GM18508 (cell line): Measurements from ENCODE around the gene SLC9A8.
"Not testable (repeated sequence)": the region's sequence is repeated elsewhere in the genome, so short reads cannot be mapped to it uniquely, and the experiment has no call there.

Experiments used
- ATAC-seq: cut with Tn5 transposase; IDR thresholded peaks from one replicate; pipeline ENCODE4 v1.9.1; 2021; ENCODE audit warnings: moderate number of reproducible peaks; ENCODE audit not compliant: insufficient read depth, unreplicated experiment

The SLC9A8 gene

GRCh38 chr20:49812507-49813304, at the start of gene SLC9A8:
Gene SLC9A8, plus strand, starts transcription at chr20:49812828. Its CDS starts 95 bp downstream, at chr20:49812923.
- ATAC-seq: no peak

- ATAC-seq: no peak
Measured at GRCh38 chr20:49762940-49763766, 49.5 kb upstream of the SLC9A8 start.

GRCh38 chr20:49765413-49765736, 47.3 kb upstream of the SLC9A8 start:
- ATAC-seq: no peak

GRCh38 chr20:49765846-49766541, 46.6 kb upstream of the SLC9A8 start:
- ATAC-seq: no peak

DNA sequence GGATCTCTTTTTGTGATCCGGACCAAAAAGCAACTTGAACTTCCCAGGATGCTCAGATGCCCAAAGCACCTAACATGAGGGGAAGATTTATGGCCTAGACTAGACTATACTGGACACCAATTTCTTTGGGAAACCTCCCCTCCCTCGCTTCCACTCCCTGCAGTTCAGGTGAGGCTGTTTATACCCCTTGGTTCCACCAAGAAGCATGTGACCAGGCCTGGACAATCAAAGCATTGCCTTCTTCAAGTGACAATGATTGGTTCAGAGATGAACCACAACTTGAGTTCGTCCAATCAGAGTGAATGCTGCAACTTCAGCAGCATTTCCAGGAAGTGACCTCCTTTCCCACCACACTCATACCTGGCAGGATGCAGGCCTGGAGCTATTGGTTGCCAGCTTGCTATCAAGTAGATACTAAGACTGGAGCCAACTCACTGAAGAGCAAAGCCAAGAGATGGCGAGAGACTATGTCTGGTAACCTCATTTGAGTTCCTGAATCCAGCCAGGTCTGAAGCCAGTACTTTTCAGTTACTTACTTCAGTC, 45.6 kb upstream of the SLC9A8 start:
- ATAC-seq: no peak

- no peak for ATAC-seq
Measured at GRCh38 chr20:49768204-49769047, 44.2 kb upstream of the SLC9A8 start.

GRCh38 chr20:49769048-49769581, 43.5 kb upstream of the SLC9A8 start:
- no peak for ATAC-seq

DNA sequence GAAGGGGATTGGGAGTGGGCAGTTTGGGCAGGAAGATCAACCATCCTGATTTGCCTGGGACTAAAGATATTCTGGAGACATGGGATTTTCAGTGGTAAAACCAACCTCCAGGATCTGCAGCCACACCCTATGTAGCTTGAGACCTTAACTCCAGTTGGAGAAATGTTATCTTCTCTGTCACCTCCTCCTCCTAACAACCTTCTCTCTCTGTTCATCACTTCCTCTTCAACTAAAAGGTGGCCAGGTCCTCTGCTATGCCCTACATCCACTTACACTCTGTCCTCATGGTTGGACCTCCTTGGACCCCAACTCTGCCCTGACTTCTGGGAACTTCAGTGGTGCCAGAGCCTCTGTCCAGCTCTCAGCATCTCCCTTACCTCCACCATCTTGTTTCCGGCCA, 42.0 kb upstream of the SLC9A8 start:
- no peak for ATAC-seq

GRCh38 chr20:49774213-49774612, 38.4 kb upstream of the SLC9A8 start:
- not testable (repeated sequence) for ATAC-seq

DNA sequence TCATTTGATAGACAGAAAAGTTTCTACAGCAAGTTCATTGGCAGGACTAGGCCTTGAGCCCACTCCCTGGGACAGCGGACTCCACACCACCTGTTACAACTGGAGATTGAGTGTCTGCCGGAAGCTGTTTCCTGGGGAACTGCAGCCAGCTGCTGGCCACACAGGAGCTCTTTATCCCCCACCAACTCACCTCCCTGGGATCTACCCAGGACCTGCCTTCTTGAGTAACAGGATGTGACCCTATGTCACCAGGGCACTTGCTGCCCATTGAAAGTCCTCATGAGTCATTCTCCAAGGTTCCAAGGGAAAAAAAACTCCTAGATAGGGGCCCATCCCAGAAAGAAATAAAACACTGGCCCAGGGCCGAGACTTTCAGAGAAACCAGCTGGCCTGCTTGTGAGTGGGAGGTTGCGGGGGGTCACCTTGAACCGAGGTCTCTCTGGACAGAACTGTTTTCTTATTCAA, 37.4 kb upstream of the SLC9A8 start:
- no peak for ATAC-seq

GRCh38 chr20:49779972-49780371, 32.7 kb upstream of the SLC9A8 start:
- no peak for ATAC-seq

DNA sequence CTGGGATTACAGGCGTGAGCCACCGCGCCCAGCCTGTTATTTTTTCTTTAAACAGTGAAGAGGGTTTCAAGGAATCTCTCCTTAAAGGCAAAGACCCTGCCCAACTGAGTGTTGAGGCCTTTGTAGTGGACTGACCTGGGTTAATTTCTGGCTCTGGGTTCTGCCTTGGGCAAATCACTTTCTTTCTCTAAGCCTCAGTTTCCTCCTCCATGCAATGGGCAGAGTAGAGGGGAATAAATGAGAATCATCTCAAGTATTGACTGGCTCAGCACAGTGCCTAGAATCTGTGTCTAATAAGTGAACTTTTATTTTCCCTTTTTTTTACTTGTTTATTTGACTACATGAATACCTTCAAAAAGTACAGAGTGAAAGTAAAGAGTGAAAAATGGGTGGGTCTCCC, 31.0 kb upstream of the SLC9A8 start:
- no peak for ATAC-seq

DNA sequence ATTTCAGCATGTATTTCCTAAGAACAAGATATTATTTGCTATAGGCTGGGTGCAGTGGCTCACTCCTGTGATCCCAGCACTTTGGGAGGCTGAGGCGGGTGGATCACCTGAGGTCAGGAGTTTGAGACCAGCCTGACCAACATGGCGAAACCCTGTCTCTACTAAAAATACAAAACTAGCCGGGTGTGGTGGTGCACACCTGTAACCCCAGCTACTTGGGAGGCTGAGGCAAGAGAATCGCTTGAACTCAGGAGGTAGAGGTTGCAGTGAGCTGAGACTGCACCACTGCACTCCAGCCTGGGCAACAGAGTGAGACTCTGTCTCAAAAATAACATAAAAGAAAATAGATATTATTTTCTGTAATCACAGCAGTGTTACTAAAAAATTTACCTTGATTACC, 30.2 kb upstream of the SLC9A8 start:
- ATAC-seq: not testable (repeated sequence)

GRCh38 chr20:49783021-49783995, 29.3 kb upstream of the SLC9A8 start:
- ATAC-seq: not testable (repeated sequence)

DNA sequence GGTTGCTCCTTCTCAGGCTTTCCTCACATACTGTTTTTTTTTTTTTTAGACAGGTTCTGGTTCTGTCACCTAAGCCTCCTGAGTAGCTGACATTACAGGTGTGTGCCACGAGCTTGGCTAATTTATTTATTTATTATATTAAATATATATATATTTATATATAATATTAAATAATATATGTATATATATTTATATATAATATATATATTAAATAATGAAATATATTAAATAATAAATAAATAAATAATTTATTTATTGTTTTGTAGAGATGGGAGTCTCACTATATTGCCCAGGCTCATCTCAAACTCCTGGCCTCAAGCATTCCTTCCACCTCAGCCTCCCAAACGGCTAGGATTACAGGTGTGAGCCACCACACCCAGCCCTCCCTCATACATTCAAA, 28.3 kb upstream of the SLC9A8 start:
- ATAC-seq: no peak

- no peak for ATAC-seq
Measured at GRCh38 chr20:49785149-49785851, 27.3 kb upstream of the SLC9A8 start.

- peak; percentile 84 for ATAC-seq
Measured at GRCh38 chr20:49785852-49786175, 26.8 kb upstream of the SLC9A8 start.

GRCh38 chr20:49786196-49786595, 26.4 kb upstream of the SLC9A8 start:
- ATAC-seq: no peak
